Stomach (tissue), 9 donors: ENCODE measurements around the gene FAM131A. TPM values are rescaled to one million over a fixed set of nuclear protein-coding genes. Genes with fewer than 3 reads are reported as not detected.

ENCODE experiments used
- DNase-seq, 2 donors: peaks; one replicate each; pipeline versions ENCODE4 v3.0.0 to v3.0.0-alpha.2; 2013 to 2019
- H3K27ac ChIP-seq, 5 donors: fragments of 200-600 bp in 4 of 5; sonication (generic) in 4 of 5; one replicate each; pipeline ENCODE4 v1.5.1; 2013 to 2019; ENCODE audit warnings: mild to moderate bottlenecking in 1 of 5, moderate library complexity in 1 of 5
- H3K27me3 ChIP-seq, 3 donors: fragments of 200-600 bp; sonication (generic); one replicate each; pipeline ENCODE4 v1.5.1; 2017 to 2019; ENCODE audit warnings: mixed run types in 1 of 3
- H3K36me3 ChIP-seq, 4 donors: fragments of 200-600 bp; sonication (generic); 1 replicate in 3 of 4; 2 replicates in 1 of 4; pipeline ENCODE4 v1.5.1; 2016 to 2019
- H3K4me1 ChIP-seq, 4 donors: fragments of 200-600 bp; sonication (generic); one replicate each; pipeline ENCODE4 v1.5.1; 2016 to 2019
- H3K4me3 ChIP-seq, 4 donors: fragments of 200-600 bp; sonication (generic) in 3 of 4; one replicate each; pipeline ENCODE4 v1.5.1; 2016 to 2019; ENCODE audit warnings: mild to moderate bottlenecking in 1 of 4
- H3K9me3 ChIP-seq, 4 donors: fragments of 200-600 bp; sonication (generic); one replicate each; pipeline ENCODE4 v1.5.1; 2016 to 2019
- EP300 ChIP-seq: sonication (generic); formaldehyde crosslinking; IDR thresholded peaks from one replicate; pipeline ENCODE4 v1.6.1; 2017; ENCODE audit warnings: antibody characterized with exemption
- POLR2A ChIP-seq, 4 donors: fragments of 450-650 bp; IDR thresholded peaks; one replicate each; pipeline ENCODE4 v1.6.1; 2016; ENCODE audit warnings: antibody characterized with exemption in 4 of 4, control low read depth in 2 of 4, mild to moderate bottlenecking in 1 of 4, moderate library complexity in 1 of 4
- POLR2AphosphoS5 ChIP-seq, 3 donors: sonication (generic); formaldehyde crosslinking; IDR thresholded peaks; one replicate each; pipeline ENCODE4 v1.6.1; 2016; ENCODE audit warnings: antibody characterized with exemption in 3 of 3
- WGBS, 5 donors: extraction: QIAGEN DNeasy Blood & Tissue Kit in 3 of 5; methylation state at CpG; one replicate each; pipeline versions ENCODE4 v1.1.5 to v1.1.7; 2013 to 2018; 5-methylcytosine and 5-hydroxymethylcytosine counted together
- intact Hi-C: fragments of 100-400 bp; cut with DNase I; formaldehyde crosslinking; loops from one replicate; pipeline ENCODE4 v1.15.1; 2023; ENCODE audit warnings: low total_unique reads
- polyA plus RNA-seq, 3 donors: library from polyadenylated mRNA; stranded (reverse); fragments of 200-250 nt; gene quantifications; one replicate each; pipeline ENCODE4 v1.2.3, GENCODE V29; 2013
- total RNA-seq, 5 donors: library from RNA; depleted of rRNA; stranded (reverse); fragments of >200 nt; gene quantifications; one replicate each; pipeline versions ENCODE4 v1.1.0 to v1.2.3, GENCODE V29; 2014 to 2016
- TF ChIP-seq, protein P1 (sequence below), 7 experiments: fragments of 450-650 bp in 4 of 7; fragments of 200-600 bp in 3 of 7; sonication (generic) in 3 of 7; IDR thresholded peaks; one replicate each; pipeline ENCODE4 v1.5.1; 2016 to 2019; ENCODE audit warnings: antibody characterized with exemption in 7 of 7, control low read depth in 2 of 7, mild to moderate bottlenecking in 1 of 7
- donor health status: healthy with polysubstance abuse.
- donor health status: Bipolar disorder and iron deficiency.
- donor health status: healthy.

The FAM131A gene
- total and polyA plus RNA-seq, 8 donors, result 1.8 to 73.2 (median 12.8) TPM

DNA sequence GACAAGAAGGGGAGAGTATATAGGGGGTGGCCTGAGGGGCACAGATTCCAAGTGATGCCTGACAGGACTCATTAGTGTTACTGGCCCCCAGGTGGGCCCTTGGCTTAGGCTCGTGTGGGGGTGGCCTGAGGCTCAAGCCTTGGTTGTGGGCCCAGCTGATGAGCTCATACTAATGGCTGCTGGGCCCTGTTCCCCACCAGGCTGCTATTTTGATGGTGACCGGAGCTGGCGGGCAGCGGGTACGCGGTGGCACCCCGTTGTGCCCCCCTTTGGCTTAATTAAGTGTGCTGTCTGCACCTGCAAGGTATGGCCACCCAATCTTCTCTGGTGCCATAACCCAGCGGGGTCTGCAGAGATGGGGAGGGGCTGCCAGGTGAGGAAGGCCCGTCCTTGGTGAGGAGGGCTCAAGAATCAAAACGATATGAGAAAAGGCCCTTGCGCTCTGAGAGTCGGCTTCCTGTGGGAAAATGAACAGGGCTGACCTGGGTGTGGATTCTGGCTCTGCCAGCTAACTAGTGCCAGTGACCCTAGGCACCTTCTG is 49.8 kb downstream of the FAM131A start:
- no peak overlapping the region for H3K27ac ChIP-seq
- H3K36me3 ChIP-seq, result peaks cover 0 to 45% (median 23%) of the 10 kb centered on the region in 4 donors
- intact Hi-C loops, result no loop called here
- no peak overlapping the region for H3K4me3 ChIP-seq
- peaks cover 0 to 20% (median 0%) of the 10 kb centered on the region in 3 donors for H3K27me3 ChIP-seq
- WGBS, 5 donors, result 91 to 98% (median 93%) methylated on average over 6 to 12 of the region's 12 CpGs
- no peaks in the 10 kb centered on the region for H3K4me1 ChIP-seq
- no peak for DNase-seq
- H3K9me3 ChIP-seq, result no peaks in the 10 kb centered on the region
- TF ChIP-seq, protein P1, sequence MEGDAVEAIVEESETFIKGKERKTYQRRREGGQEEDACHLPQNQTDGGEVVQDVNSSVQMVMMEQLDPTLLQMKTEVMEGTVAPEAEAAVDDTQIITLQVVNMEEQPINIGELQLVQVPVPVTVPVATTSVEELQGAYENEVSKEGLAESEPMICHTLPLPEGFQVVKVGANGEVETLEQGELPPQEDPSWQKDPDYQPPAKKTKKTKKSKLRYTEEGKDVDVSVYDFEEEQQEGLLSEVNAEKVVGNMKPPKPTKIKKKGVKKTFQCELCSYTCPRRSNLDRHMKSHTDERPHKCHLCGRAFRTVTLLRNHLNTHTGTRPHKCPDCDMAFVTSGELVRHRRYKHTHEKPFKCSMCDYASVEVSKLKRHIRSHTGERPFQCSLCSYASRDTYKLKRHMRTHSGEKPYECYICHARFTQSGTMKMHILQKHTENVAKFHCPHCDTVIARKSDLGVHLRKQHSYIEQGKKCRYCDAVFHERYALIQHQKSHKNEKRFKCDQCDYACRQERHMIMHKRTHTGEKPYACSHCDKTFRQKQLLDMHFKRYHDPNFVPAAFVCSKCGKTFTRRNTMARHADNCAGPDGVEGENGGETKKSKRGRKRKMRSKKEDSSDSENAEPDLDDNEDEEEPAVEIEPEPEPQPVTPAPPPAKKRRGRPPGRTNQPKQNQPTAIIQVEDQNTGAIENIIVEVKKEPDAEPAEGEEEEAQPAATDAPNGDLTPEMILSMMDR (IDR thresholded peaks at IDR 0.05), result no peak
- TF ChIP-seq POLR2AphosphoS5 (IDR thresholded peaks at IDR 0.05) (no peak), POLR2A (IDR thresholded peaks at IDR 0.05) (no peak), EP300 (no peak)

DNA sequence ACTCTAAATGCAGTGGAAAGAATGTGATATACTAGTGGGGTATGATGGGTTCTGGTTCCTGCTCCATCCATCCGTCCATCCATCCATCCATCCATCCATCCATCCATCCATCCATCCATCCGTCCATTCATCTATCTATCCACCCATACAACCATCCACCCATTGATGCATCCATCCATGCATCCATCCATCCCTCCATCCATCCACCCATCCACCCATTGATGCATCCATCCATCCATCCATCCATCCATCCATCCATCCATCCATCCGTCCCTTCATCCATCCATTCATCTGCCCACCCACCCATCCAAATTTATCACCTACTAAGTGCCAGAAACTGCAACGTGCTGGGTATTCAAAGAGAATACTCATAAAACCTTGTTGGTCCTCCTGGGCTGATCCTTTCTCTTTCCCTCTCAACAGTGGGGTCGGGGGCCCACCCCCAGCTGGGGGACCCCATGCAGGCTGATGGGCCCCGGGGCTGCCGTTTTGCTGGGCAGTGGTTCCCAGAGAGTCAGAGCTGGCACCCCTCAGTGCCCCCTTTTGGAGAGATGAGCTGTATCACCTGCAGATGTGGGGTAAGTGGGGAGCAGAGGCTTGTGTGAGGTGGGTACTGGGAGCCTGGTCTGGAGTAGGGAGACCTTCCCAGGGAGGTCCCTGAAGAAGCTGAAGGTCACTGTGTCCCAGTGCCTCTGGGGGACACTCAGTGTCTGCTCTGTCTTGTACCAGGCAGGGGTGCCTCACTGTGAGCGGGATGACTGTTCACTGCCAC is 51.0 kb downstream of the FAM131A start:
- intact Hi-C loops, result no loop called here
- no peak overlapping the region for H3K4me3 ChIP-seq
- 76 to 89% (median 79%) methylated on average over 6 to 8 of the region's 8 CpGs for WGBS, 5 donors
- no peaks in the 10 kb centered on the region for H3K9me3 ChIP-seq
- TF ChIP-seq POLR2AphosphoS5 (IDR thresholded peaks at IDR 0.05) (no peak), EP300 (no peak), POLR2A (IDR thresholded peaks at IDR 0.05) (no peak)
- TF ChIP-seq, protein P1 (IDR thresholded peaks at IDR 0.05), result no peak
- peaks cover 0 to 45% (median 20%) of the 10 kb centered on the region in 4 donors for H3K36me3 ChIP-seq
- DNase-seq, result no peak
- no peak overlapping the region for H3K27ac ChIP-seq
- H3K4me1 ChIP-seq, result no peaks in the 10 kb centered on the region
- H3K27me3 ChIP-seq, result peaks cover 0 to 9% (median 0%) of the 10 kb centered on the region in 3 donors

DNA sequence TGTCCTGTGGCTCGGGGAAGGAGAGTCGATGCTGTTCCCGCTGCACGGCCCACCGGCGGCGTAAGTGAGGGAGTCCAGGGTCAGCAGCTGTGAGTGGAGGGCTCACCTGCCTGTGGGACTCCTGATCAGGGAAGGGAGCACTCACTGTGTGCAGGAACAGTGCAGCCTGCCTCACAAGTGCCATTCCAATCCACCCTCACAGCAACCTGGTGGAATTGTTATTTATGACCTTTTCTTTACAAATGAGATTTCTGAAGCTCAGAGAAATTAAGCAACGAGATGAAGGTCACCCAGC is 51.5 kb downstream of the FAM131A start:
- no peaks in the 10 kb centered on the region for H3K9me3 ChIP-seq
- intact Hi-C loops, result no loop called here
- H3K4me1 ChIP-seq, result no peaks in the 10 kb centered on the region
- peaks cover 0 to 9% (median 0%) of the 10 kb centered on the region in 3 donors for H3K27me3 ChIP-seq
- H3K4me3 ChIP-seq, result no peak overlapping the region
- H3K36me3 ChIP-seq, result peaks cover 0 to 45% (median 20%) of the 10 kb centered on the region in 4 donors
- H3K27ac ChIP-seq, result no peak overlapping the region
- TF ChIP-seq POLR2A (IDR thresholded peaks at IDR 0.05) (no peak), POLR2AphosphoS5 (IDR thresholded peaks at IDR 0.05) (no peak), EP300 (no peak)
- TF ChIP-seq, protein P1 (IDR thresholded peaks at IDR 0.05), result no peak
- 72 to 82% (median 78%) methylated on average over 5 to 8 of the region's 8 CpGs for WGBS, 5 donors
- DNase-seq, result no peak

DNA sequence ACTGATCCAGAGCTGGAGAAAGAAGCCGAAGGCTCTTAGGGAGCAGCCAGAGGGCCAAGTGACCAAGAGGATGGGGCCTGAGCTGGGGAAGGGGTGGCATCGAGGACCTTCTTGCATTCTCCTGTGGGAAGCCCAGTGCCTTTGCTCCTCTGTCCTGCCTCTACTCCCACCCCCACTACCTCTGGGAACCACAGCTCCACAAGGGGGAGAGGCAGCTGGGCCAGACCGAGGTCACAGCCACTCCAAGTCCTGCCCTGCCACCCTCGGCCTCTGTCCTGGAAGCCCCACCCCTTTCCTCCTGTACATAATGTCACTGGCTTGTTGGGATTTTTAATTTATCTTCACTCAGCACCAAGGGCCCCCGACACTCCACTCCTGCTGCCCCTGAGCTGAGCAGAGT is 52.0 kb downstream of the FAM131A start:
- TF ChIP-seq POLR2AphosphoS5 (IDR thresholded peaks at IDR 0.05), result no peak
- no peak for TF ChIP-seq EP300
- TF ChIP-seq, protein P1 (IDR thresholded peaks at IDR 0.05), result no peak
- TF ChIP-seq POLR2A (IDR thresholded peaks at IDR 0.05), result no peak
- peaks cover 0 to 9% (median 0%) of the 10 kb centered on the region in 3 donors for H3K27me3 ChIP-seq
- H3K4me1 ChIP-seq, result no peaks in the 10 kb centered on the region
- H3K4me3 ChIP-seq, result no peak overlapping the region
- H3K36me3 ChIP-seq, result peaks cover 0 to 43% (median 20%) of the 10 kb centered on the region in 4 donors
- no peaks in the 10 kb centered on the region for H3K9me3 ChIP-seq
- WGBS, 5 donors, result 44 to 52% (median 47%) methylated on average over 4 to 5 of the region's 5 CpGs
- intact Hi-C loops, result no loop called here
- H3K27ac ChIP-seq, result no peak overlapping the region
- DNase-seq, result no peak
